Measurements from ENCODE around the gene UNC13A.

The UNC13A gene

DNA sequence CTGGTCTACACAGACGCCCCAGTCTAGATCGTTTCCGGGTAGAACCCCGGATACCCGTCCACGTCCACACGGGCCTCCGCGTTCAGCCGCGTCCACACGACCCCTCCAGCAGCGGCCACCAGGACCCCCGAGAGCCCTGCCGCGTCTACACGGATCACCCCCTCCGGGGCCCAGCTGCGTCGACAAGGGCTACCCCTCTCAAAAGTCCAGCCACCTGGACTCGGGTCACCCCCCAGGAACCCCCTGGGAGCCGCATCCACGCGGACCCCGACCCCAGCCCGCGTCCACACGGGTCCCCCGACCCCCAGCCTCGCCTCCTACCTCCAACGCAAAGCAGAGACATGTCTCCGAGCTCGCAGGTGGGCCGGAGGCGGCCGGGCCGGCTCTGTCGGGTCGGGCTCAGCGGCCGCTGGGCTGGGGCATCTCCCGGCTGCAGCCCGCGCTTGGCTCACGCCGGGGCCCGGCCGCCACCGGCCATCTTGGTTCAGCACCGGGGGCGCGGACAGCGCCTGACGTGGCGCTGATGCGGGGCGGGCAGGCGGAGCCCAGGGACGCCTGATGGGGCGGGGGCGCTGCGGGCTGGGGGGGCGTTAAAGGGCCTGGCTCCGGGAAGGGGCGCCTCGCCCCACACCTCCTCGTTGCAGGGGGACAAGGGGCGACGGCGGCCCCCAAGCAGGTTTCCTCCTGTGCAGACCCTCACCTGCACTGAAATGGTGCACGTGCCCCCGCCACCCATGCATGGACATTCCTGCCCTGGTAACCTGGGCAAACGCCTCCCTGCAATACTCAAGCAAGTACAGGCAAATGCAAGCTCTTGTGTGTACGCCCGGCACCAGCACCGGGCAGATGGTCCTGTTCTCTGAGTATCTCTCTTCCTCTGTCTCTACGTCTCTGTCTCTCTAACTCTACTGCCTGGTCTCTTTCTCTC lies at the start of gene UNC13A:
TSS of gene UNC13A (minus strand) at position 498 of the 928 bp plus-strand sequence. CDS start at position 343, 155 bp downstream.
- no peak for DNase-seq (ENCODE audit: low spot score)

DNA sequence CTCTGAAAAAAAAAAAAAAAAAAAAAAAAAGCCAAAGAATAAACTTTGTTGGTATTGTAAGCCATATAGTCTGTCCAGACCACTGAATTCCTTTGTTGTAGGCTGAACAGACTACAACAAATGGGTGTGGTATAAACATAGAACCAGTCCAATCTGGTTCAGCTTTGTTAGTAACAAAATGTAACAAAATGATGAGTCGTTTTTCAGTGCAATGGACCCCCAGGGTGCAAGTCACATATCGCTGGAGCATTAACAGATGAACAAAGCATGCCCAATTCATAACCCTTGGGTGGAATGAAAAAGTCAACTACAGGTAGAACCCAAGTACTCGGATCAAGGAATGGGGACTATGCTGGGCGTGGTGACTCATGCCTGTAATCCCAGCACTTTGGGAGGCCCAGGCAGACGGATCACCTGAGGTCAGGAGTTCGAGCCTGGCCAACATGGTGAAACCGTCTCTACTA lies 49.6 kb upstream of the UNC13A start:
- peak; percentile 43 for DNase-seq (ENCODE audit: low spot score)

DNA sequence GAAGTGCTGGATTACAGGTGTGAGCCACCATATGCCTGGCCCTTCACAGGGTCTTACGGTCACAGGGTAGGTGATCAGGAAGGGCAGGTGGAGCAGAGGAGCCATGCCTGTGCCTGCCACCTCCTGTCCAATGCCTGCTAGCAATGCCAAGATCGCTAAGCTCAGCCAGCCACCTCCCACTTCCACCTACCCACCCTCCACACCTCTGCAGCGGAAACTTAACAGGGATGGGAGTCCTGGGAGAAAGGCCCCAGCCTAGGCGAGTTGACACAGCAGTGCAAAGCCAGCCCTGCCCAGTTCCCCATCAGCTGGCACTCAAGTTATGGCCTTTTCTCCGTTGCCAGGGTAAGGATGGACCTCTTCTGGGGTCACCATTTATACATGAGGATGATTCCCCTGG lies 47.3 kb upstream of the UNC13A start:
- DNase-seq (ENCODE audit: low spot score) = no peak

DNA sequence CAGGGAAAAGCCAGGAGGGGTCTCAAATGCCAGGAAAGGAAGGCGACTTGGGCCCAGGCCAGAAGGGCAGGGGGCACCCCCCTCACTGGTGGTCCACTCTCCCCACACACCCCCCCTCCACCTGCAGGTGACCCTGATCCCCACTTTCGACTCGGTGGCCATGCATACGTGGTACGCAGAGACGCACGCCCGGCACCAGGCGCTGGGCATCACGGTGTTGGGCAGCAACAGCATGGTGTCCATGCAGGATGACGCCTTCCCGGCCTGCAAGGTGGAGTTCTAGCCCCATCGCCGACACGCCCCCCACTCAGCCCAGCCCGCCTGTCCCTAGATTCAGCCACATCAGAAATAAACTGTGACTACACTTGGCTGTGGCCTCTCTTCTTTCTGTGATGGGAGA lies 46.0 kb upstream of the UNC13A start:
- DNase-seq (ENCODE audit: low spot score) = no peak

DNA sequence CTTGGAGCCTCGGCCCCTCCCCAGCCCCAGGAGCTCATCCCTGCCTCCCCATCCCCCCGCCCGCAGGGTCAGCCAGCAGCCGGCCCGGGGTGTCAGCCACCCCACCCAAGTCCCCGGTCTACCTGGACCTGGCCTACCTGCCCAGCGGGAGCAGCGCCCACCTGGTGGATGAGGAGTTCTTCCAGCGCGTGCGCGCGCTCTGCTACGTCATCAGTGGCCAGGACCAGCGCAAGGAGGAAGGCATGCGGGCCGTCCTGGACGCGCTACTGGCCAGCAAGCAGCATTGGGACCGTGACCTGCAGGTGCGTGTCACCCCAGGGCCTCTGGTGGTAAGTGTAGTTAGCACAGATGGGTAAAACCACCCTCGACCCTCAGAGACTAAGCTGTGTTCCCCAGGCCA lies 45.0 kb upstream of the UNC13A start:
- no peak for DNase-seq (ENCODE audit: low spot score)

DNA sequence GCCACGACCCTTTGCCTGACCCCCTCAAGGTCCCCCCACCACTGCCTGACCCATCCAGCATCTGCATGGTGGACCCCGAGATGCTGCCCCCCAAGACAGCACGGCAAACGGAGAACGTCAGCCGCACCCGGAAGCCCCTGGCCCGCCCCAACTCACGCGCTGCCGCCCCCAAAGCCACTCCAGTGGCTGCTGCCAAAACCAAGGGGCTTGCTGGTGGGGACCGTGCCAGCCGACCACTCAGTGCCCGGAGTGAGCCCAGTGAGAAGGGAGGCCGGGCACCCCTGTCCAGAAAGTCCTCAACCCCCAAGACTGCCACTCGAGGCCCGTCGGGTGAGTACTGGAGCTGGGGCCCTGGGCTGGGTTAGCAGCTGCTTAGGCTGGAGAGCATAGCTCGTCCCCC lies 39.7 kb upstream of the UNC13A start:
- DNase-seq (ENCODE audit: low spot score) = no peak

DNA sequence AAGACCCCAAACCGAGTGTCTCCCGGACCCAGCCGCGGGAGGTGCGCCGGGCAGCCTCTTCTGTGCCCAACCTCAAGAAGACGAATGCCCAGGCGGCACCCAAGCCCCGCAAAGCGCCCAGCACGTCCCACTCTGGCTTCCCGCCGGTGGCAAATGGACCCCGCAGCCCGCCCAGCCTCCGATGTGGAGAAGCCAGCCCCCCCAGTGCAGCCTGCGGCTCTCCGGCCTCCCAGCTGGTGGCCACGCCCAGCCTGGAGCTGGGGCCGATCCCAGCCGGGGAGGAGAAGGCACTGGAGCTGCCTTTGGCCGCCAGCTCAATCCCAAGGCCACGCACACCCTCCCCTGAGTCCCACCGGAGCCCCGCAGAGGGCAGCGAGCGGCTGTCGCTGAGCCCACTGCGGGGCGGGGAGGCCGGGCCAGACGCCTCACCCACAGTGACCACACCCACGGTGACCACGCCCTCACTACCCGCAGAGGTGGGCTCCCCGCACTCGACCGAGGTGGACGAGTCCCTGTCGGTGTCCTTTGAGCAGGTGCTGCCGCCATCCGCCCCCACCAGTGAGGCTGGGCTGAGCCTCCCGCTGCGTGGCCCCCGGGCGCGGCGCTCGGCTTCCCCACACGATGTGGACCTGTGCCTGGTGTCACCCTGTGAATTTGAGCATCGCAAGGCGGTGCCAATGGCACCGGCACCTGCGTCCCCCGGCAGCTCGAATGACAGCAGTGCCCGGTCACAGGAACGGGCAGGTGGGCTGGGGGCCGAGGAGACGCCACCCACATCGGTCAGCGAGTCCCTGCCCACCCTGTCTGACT lies 39.0 kb upstream of the UNC13A start:
- DNase-seq (ENCODE audit: low spot score) = no peak

DNA sequence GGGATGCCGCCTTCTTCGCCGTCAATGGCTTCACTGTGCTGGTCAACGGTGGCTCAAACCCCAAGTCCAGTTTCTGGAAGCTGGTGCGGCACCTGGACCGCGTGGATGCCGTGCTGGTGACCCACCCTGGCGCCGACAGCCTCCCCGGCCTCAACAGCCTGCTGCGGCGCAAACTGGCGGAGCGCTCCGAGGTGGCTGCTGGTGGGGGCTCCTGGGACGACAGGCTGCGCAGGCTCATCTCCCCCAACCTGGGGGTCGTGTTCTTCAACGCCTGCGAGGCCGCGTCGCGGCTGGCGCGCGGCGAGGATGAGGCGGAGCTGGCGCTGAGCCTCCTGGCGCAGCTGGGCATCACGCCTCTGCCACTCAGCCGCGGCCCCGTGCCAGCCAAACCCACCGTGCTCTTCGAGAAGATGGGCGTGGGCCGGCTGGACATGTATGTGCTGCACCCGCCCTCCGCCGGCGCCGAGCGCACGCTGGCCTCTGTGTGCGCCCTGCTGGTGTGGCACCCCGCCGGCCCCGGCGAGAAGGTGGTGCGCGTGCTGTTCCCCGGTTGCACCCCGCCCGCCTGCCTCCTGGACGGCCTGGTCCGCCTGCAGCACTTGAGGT lies 38.1 kb upstream of the UNC13A start:
- no peak for DNase-seq (ENCODE audit: low spot score)

DNA sequence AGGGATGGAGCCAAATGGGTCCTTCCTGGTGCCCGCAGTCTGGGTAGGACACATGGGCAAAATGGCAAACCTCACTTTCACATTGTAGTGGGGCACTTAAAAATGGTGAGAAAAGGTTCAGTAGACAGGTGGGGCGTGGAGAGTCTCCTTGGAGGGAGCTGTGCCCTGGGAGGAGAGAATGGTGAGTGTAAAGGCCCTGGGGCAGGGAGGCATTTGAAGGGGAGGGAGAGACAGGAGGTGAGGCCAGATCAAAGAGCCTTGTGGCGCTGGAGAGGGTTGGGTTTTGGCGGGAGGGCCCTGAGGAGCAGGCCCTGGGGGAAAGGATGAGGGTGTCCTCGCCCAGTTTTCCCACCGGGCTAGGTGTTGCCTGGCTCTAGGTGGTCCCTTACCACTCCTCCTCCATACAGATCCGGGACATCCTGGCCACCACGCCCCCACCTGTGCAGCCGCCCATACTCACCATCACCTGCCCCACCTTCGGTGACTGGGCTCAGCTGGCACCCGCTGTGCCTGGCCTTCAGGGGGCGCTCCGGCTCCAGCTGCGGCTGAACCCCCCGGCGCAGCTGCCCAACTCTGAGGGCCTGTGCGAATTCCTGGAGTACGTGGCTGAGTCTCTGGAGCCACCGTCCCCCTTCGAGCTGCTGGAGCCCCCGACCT lies 37.4 kb upstream of the UNC13A start:
- no peak for DNase-seq (ENCODE audit: low spot score)

DNA sequence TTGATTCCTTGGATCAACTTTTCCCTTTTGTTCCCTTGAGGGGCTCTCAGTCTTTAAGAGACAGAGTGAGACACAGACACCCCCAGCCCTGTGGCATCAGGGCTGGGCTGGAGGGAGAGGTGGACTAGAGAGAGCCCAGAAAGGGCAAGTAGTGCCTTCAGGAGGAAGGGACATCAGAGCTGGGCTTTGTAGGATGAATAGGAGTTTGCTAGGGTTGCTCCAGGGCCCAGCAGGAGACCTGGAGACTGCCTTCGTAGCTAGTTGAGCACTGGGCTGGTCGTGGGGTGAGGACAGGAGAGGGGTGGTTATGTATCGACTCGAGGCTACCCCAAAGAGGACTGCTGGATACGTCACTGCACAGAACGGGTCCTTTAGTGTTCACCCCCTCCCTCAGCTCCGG lies 36.5 kb upstream of the UNC13A start:
- DNase-seq (ENCODE audit: low spot score) = no peak

DNA sequence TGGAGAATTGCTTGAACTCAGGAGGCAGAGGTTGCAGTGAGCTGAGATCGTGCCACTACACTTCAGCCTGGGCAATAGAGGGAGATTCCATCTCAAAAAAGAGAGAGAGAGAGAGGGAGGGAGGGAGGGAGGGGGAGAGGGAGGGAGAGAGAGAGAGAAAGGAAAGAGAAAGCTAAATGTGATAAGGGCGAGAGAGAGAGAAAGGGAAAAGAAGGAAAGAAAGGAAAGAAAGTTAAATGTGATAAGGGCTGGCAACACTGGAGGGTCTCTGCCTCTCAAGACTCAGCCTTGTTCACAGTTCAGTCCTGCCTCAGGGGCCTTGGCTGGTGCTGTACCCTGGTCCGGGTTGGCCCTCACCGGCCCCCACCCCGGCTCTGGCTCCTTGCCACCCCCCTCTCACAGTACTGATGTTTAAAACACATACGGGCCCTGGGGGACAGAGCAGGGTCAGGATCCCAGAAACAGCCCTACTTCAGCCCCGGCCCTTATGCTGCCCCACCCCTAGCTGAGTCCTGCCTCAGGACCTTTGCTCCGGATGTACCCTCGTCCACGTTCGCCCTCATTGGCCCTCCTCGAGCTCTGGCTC lies 34.6 kb upstream of the UNC13A start:
- no peak for DNase-seq (ENCODE audit: low spot score)

DNA sequence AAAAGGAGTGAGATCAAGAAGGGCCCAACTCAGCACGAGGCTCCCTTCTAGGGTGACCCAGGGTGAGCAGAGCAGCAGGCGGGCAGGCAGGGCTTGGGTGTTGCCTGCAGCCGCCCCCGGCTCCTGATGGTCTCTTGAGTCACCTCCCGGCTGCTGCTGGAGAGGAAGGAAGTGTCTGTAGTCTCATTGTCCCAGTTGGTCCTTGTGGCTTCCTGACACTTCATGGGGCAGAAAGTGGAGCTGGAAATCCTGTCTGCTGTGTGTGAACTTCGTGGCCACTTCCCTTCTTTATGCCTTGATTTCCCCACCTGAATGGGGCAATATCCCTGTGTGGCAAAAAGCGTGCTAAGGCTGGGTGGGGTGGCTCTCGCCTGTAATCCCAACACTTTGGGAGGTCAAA lies 33.7 kb upstream of the UNC13A start:
- no peak for DNase-seq (ENCODE audit: low spot score)

DNA sequence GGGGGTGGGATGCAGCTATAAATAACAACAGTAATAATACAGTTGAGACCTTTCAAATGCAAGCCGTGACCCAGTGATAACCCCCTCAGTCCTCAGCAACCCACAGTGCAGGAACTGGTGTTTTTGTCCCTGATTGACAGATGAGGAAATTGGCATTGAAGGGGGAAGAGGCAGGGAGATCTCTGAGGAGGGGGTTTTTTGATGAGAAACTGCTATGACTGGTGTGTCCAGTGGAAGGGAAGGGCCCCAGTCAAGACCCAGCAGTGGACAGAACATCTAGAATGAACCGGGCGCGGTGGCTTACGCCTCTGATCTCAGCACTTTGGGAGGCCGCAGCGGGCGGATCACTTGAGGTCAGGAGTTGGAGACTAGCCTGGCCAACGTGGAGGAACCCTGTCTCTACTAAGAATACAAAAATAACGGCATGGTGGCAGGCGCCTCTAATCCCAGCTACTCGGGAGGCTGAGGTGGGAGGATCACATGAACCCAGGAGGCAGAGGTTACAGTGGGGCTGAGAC lies 33.0 kb upstream of the UNC13A start:
- no peak for DNase-seq (ENCODE audit: low spot score)

DNA sequence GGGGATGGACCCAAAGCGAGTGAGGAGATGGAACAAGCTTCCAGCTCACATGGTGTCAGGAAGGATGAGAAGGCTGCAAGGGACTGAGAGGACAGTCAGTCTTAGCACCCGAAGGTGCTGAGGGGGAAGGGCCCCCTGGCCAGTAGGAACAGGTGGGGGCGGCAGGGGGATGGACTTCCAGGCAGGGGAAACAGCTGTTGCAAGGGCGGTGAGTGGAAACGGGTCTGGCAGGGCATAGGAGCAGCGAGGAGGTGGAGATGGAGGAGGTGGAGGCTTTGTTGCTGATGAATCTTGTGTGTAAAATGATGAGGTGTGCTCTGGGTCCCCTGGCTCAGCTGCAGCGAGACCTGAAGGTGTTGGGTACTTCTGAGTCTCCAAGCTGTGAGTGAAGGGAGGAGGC lies 32.3 kb upstream of the UNC13A start:
- DNase-seq (ENCODE audit: low spot score) = no peak

DNA sequence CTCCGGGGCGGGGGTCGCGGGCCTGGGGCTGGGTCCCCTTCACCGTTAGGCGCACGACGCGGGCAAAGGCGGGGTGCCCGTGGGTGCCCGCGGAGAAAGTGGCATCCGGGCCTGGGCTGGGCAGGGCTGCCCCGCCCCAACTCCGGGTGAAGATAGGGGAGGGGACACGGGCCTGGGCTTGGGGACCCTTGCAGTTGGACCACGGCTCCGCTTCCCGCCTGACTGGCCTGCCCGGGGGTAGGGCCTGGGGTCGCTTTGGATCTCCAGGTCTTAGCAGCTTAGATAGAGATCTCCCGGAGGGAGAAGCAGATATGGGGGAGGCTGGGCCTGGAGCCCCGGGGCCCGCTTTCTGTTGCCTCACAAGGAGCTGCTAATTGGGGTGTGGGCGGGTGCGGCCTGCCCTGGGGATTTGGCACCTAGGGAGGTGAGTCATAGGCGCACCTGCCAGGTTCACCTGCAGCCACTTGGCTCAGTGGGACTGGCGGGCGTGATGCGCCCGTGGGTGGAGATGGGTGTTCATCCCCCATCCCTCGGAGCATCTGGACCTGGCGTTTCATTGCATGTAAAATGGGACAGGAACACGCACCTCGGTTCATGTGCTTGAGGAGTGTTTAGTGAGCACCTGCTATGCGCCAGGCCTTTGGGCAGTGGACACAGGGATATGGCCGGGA lies 31.7 kb upstream of the UNC13A start:
- DNase-seq (ENCODE audit: low spot score) = peak; percentile 74

DNA sequence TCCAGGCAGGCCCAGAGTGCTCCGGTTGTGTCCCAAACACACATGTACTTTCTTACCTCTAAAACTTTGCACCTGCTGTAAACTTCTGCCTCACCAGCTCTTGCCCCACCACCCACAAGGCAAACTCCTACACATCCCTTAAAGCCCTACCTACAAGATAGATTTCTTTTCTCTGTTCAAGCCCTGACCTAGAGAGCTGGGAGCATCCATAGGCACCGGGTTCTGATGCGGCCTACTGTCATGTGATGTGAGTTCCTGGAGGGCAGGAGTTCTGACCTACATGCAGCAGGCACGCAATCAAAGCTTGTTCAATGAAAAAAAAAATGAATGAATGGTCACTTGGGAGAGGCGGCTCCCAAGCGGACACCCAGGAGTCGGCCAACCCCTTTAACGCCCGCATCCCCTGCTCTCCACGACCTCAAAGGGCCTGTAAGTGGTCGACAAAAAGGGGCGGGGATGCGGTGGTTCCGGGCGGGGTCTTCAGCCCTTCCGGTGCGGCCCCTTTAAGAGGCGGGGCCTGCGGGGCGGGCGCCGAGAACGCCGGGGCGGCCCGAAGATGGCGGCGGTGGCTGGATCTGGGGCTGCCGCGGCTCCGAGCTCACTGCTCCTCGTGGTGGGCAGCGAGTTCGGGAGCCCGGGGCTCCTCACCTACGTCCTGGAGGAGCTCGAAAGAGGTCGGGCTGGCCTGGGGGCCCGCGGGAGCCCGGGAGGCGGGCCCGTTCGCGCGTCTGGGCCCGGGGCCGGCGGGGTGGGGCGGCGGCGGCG lies 31.0 kb upstream of the UNC13A start, which contains the start of gene MAP1S:
TSS of gene MAP1S (plus strand) at position 534 of the 765 bp plus-strand sequence. CDS start at position 557, 23 bp downstream.
- peak; percentile 56 for DNase-seq (ENCODE audit: low spot score)

DNA sequence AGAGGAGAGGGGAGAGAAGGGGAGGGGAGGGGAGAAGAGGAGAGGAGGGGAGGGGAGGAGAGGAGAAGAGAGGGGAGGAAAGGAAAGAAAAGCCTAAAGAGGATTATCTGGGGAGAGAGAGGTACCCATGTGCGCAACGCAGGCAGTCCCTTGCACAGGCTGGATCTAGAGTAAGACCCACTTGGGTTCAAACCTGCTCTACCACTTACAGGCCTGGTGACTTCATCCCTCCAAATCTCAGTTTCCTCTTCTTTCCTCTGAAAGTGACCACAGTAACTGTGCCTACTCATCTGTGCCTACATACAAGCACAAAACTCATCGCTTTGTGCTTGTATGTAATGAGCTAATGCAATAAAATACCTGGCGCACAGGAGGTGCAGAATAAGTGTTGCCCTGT lies 30.4 kb upstream of the UNC13A start:
- no peak for DNase-seq (ENCODE audit: low spot score)

DNA sequence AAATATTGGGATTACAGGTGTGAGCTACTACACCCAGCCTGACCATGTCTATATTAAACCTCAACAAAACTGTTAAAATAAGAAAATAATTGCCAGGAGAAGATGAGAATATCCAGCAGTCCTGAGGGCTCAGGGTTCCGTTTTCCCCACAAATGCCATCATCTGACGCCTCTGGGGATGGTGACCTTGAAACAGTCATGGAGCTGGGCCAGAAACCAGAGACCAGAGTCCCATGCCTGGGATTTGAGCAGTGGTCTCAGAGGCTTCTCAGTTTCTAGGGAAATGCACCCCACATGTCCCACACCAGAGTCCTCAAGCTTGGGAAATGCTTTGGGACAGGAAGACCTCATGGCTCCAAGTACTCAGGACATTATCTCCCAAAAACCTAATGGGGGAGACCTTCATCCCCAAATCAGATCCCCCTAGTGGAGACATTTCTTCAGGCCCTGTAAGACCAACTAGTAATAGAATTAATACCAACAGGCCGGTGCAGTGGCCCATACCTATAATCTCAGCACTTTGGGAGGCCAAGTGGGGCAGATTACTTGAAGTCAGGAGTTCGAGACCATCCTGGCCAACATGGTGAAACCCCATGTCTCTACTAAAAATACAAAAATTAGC lies 28.3 kb upstream of the UNC13A start:
- no peak for DNase-seq (ENCODE audit: low spot score)

DNA sequence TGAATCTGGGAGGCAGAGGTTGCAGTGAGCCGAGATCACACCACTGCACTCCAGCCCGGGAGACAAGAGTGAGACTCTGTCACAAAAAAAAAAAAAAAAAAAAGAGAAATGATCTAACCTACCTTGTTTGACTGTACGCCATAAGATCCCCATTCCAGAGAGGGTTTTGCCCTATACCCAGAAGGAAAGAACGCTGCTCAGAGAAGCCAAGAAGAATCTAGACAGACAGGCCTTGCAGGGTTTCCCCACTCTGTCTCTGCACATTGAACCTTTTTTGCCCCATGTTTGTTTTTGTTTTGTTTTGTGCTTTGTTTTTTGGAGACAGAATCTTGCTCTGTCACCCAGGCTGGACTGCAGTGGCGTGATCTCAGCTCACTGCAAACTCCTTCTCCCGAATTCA lies 23.7 kb upstream of the UNC13A start:
- DNase-seq (ENCODE audit: low spot score) = no peak
